GF-D8 (cell line): ENCODE data around the gene FHIT.

Experiments used
- DNase-seq: peaks from one replicate; lab custom pipeline; 2025; lab: John Stamatoyannopoulos, UW

FHIT gene

DNA sequence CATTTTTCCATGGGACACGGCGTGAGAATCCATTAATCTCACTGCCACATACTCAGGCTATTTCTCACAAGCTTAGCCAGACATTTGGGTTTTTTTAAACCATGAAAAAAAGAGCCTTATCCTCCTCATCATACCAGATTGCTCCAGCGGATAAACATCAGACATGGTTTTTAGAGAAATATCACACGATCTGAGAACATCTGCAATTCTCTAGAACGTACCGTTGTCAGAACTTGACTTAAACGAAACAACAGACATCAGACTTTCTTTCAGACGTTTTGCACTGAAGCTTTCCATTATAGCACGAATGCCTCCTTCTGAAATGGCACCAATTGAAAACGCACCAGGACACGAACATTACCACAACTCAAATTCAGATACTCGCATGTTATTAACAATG, 1457.3 kb downstream of the FHIT start:
- no peak for DNase-seq

DNA sequence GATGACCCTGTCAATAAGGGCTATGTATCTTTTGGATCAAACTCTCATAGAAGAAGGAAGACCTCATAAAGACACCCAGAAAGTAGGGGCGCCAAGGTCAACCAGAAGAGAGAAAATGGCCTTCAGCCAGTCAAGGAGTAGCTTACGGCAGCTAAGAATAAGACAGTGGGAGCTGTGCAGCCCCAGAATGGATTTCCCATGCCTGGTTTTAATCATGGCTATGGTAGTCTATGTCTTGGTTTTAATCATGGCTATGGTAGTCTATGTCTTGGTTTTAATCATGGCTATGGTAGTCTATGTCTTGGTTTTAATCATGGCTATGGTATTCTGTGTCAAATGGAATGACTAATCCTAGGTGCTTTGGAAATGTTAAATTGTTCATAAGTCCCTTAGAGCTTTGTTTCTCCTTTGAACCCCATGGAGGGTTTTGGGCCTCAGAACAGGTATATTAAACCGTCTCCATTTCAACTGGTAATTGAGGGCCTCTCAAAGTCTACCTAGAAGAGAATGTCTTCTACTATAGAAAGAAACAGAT, 1459.4 kb downstream of the FHIT start:
- no peak for DNase-seq

DNA sequence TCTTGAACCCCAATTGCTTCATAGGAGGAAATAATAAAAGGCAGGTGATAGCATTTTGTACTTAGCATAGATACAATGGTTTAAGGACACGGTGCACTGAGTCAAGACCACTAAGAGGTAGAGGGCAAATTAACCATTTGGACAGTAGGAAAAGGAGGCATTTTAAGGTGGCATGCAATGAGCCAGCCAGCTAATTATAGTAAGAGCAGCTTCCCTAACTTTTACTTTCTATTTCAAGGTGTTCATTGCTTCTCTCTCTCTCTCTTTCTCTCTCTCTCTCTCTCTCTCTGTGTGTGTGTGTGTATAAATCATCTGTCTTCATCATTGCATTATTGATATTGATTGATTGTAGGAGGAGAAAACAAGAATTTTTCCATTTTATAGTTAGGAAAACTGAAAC, 1461.0 kb downstream of the FHIT start:
- DNase-seq: no peak

DNA sequence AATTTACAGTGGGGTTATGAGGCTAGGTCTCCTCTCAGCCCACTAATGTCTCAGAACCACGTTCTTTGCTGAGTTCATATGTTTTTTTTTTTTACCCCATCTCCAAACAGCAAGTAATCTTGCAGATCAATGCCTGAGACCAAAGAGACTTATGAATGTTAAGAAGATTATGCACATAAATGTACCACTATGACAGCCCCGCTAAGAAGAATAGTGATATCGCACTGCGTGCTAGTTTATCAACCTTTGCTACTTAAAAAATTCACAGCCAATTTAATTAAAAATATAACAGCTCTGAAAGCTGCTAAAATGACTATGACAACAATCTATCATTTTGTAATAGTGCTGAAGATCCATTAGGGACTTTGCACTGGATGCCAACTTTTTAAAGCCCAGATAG, 1462.5 kb downstream of the FHIT start:
- DNase-seq: no peak

DNA sequence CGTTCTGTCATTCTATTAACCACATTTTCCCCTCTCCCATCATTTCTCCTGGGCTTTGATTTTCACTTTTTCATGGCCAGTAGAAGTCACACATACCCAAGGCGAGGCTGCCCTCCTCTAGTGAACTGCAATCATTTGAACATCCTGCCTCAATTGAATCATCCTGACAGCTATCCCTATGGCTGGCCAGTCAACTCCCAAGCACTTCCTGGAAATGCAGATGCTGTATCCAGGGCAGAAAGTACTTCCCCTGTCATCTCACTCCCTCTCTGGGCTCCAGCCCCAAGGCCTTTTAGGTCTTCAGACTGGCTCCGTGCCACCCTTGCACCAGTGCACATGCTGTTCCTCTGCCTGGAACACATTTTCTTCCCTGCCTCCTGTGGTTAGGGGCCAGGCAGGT, 1463.1 kb downstream of the FHIT start:
- no peak for DNase-seq

DNA sequence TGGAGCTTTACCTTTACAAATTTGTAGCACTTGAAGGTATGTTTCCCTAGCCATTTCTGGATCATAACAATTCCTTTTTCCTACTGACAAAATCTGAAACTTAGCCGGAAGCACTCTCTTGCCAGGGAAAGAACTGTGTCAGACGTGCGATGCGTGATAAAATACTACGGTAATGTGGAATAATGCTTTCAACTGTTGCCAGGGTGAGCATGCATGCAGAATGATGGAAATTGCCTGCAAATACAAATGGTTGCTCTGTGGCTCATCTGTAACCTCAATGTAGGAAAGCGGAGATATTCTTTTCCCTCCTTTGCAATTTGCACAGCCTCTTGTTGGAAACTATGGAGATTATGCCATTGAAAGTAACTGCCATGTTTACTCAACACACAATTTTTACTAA, 1464.9 kb downstream of the FHIT start:
- DNase-seq: no peak

DNA sequence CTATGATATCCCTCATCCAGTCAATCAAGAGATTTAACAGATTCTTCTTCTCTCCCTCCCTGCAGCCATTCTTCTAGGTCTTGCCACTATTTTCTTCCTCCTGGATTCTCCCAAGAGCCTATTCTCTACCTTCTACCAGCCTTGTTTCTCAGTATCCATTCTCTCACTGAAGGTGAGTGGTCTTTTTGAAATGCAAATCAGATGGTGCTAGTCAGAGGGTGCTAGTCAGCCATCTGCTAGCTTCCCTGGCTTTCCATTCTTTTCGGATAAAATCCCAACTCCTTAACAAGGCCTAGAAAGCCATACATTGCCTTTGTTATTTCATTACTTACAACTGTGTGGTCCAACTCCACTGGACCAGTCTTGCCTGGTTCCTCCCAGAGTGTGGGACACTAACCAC, 1467.1 kb downstream of the FHIT start:
- DNase-seq: no peak

DNA sequence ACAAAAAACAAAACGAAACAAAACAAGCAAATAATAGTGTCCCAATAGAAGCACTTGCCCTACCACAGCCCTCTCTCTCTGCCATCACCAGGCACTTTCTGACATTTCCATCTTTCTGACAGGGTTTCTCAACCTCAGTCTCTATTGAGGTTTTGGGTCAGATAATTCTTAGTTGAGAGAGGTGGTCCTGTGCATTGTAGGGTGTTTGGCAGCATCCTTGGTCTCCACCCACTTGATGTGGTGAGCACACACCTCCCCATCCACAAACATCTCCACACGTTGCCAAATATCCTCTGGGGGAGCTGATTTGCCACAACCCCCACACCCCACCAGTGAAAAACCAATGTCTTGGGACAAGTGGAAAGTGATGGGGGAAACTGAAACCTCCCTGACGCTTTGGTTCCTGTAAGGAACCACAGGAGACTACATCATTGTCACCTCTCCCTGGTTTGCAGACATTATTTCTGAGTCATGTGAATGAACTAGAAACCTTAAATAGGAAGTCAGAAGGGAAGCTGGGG, 1467.7 kb downstream of the FHIT start:
- no peak for DNase-seq

DNA sequence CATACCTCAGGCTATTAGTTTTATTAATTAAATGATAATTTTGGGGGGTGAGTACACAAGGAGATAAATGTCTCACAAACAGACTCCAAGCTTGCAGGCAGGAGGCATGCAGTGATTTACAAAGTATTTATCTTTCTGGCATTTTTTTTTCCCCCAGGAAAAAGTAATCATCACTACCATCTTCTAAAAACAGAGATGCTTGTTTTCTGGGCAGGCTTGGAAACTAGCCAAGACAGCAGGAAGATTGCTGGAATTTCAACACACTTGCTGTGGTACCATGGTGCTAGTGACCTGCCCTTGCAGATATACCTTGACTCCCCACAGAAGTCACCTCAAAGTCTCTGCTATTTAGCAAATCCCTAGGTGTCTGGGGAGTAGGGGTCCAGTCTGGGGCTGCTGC, 1468.6 kb downstream of the FHIT start:
- DNase-seq: no peak

DNA sequence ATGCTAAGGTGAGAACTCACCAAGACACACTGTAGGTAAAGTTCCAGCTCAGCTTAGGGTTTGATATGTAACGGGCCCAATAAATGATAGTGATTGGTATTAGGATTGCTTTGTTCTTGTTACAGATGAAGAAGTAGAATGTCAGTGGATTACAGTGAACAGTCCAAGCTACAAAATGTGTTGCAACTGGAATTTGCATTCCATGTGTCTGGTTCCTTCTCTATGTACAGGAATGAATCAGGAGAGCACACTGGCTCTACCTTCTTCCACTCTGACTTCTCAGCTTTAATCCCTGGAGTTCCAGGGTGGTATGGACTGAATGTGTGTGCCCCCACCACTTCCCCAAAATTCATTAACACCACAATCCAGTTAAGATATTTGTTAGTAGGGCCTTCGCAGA, 1471.0 kb downstream of the FHIT start:
- no peak for DNase-seq

DNA sequence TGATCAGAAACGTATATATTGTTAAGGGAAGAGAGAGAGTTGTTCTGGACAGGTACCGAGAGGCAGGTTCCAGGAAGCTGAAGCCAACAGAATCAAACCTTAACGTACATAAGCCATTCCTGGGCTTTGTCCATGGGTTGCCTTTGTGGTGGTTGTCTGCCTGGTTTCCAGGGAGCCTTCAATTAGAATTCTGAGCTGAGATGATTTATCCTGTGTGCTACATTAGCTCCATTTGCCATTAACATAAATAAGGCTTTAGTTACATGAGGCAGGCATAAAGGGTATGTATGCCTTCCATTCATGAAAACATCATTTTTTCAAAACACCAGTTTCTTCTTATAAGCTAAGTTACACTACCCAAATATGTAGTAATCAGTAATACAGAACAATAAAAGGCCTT, 1472.0 kb downstream of the FHIT start:
- no peak for DNase-seq

DNA sequence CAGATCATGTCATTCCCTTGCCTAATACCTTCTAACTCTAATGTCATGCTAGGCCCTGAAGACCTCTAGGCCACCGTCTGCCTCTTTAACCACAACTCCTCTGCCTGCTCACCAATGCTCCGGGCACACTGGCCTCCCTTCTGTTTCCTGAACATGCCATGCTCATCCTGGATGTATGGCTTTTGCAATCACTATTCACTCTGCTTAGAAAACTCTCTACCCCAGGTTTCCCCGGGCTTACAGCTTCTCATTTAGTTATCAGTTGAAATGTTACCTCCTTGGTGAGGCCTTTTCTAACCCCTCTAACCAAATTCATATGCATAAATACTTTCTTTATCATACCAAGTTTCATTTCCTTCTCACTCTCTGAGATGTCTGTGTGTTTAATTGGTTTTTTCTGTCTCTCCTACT, 1473.6 kb downstream of the FHIT start:
- DNase-seq: no peak

DNA sequence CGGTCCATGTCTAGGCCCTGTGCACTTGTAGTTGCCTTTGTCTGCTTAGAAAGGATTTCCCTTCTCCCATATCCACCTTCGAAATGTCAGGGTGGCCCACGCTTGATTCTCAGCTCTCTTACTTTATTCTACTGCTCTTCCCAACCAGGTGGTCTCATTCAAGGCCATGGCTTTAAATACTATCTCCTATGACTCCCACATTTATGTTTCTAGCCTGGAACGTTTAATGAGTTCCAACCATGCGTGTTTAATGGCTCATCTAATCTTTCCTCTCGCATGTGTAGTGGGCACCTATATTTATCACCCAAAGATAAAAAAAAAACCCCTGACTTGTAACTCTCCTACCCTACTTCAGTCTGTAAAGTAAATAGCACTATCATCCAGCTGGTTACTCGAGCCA, 1474.2 kb downstream of the FHIT start:
- no peak for DNase-seq

DNA sequence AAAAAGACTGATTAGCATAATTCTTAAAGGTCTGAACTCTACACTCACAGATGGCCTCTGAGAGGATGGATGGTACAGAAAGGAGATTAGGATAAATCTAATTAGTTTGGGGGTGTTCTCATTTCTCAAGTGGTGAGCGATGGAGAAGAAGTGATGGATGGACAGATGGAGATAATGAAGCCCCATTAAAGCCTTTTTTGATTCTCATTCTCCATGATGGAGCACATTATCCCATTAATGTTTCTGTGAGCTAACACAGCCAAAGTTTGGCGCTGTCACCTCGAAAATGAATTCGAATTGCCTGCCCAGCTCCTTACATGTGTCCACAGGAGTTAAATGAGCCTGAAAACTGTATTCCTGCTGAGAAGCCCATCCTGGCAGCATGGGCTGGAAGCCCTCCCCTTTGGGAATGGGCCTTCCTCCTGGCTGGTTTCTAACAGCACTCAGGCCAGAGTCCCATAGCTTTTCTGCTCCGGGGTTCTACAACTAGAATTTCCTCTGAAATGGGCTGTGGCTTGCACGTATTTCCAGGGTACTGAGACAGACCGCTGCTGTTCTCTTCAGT, 1475.4 kb downstream of the FHIT start:
- DNase-seq: no peak

DNA sequence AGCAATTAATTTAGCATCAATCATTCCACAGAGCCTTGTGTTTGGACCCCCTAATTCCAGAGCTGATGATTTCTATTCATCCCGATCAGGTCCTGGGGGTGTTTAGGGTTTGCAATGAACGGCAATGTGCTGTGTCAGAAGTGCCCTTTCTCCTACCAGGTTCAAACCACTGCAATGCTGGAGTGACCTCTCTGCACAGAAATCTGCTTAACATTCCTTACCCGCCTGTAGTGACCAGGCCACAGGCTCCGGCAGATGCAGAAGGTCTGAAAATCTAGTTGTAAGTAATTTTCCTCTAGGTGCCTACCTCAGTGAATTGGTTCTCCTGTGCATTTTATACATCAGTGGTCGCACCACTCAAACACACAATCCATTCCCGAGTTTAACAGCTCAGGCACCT, 1476.1 kb downstream of the FHIT start:
- DNase-seq: no peak

DNA sequence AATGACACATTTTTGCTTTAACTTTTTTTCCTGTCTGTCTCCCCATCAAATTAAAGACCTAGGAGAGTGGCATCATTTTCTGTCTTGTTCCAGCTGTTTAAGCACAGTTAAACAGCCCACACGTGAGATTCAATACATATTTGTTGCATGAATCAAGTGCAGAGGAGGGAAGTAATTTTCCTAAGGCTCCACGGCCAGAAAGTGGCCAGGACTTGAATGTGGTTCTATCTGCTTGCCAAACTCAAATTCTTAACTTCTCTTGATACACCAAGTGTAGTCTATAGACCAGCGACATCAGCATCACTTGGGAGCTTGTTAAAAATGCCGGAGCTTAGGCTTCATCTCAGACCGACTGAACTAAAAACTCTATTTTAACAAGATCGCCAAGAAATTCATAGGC, 1476.6 kb downstream of the FHIT start:
- DNase-seq: no peak

DNA sequence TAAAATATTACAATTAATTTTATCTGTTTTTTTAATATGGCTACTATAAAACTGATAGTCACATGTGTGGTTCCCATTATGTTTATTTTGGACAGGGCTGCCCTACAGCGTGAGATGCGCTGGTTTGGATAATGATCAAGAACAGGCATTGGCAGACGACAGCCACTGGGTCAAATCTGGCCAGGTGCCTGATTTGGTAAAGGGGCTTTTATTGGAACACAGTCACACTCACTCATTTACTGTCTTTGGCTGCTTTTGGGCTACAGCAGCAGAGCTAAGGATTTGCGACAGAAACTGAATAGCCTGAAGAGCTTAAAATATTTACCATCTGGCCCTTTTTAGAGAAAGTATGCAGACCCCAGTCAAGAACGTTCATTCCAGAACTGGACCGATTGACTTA, 1477.3 kb downstream of the FHIT start:
- no peak for DNase-seq

DNA sequence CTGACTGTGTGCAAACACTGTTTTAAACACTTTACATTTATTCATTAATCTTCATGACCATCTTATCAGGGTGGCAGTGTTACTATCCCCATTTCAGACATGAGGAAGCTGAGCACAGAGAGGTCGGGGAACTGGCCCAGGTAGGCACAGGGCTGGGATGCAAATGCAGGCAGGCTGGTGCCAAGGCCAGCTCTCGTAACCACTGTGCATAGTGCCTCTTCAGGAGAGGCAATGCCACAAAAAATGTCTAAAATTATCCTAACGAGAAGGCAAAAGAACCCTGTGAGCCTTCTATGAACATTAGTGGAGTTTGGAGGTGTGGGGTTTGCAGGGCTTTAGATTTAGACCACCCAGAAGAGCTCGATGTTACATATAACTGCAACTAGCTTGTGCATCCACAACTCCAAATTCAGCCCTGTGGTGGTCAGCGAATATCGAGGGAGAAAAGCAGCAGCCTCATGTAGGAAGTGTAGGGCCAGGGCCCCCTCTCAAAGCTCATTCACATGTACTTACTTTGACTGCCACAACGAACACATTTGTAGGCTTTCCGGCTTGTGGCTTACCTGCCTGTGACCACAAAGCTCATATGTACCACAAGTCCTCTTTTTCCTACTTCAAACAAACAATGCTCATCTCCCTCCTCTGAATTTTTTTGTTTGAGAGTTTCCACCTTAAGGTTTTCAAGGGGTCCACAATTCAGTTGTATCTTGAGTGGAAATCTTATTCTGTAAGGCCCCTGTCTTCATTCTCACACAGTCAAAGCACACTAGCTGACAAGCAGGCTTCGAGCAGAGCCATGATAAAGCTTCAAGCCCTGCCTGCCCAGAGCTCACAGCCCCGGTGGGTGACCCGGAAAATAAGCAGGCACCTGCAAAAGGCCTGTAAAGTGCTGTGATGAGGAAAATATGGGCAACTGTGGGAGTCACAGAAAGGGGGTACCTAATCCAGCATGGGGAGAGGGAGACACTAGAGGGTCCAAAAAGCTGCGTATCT, 1478.5 kb downstream of the FHIT start:
- DNase-seq: no peak

DNA sequence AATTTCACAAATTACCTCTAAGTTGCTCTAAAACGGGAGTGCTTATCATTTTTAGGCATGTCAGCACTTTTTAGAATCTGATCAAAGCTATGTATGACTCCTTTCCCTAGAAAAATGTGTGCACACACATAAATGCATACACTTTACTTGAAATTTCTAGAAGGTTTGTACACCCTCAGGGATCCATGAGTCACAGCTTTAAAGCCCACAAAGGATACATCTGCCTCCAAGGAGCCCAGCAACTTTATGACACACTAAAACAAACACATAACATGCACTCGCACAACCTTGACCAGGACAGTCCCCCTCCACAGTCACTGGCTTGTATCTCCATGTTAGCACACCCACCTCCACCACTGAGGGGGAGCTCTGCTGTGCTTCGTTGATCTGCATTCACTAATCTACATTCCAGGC, 1479.5 kb downstream of the FHIT start:
- DNase-seq: no peak

DNA sequence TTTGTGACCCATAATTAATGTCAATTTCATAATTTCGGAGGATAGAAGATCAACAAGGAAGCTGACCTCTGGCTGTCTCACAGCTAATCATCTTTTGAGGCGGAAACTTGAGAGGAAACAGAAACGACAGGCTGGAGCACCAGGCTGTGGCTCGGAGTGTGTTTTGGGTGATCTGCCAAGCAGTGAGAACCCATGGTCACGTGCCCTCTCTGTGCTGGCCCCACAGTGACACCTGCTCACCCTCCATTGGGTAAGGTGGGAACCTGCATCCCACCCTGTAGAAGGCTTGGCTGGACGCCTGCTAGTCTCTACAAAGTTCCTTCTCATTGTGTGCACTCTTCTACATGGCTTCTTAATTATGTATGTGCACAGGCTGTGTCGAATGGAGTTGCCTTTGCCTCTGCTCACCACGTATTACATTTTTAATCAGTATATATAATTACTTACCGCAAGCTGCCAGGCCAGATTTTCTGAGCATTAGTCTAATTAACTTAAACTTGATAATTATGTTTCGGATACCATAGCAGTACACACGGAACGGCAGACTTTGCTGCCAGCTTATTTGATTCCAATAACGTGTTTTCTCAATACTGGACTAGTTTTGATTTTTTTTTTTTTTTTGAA, 1482.0 kb downstream of the FHIT start:
- DNase-seq: no peak

DNA sequence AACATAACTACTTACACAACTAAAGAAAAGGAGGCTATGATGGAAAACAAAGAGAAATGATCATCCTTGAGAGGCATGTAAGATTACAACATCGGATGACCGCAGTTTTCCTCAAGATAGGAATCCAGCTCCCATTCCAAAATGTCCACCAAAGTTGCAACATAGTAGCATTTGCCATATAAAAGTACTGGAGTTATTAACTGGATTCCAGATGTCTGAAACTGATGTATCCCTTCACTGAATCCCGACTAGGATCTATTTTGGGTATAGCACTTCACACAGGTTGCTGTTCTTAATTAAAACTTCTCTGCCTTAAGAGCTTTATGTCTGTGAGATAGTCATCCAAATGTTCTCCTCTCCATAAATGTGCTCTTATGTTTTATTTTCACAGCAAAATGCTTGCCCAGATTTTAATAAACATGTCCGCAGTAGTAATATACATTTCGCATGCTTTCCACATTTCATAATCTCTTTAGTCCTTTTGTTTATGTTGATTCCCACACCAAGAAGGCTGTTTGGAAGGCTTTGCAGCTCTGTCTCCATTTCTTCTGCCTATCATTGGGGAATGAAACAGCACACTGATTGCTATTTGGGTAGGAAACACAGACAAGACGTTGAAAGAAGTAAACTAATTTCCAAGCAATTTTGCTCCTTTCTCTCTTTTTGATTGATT, 1484.9 kb downstream of the FHIT start:
- no peak for DNase-seq

DNA sequence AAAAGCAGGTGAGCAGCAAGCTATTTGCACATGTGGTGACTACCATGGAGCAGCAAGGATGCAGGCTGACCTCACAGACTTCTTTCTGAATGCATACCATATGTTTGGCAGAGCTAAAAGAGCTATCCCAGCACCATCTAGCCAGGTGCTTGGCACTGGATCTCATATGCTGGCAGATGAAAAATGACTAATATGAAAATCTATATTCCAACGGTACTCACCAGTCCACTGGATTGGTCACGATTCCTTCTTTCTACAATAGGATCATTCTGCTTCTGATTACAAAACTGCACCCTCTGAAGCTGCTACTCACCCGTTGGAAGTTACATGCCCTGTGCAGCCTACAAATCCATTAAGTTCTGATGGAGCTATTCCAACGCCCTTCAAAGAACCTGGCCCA, 1487.1 kb downstream of the FHIT start:
- DNase-seq: no peak
